NK-92 (cell line): ENCODE results near the gene WDR17.
"Not testable (repeated sequence)": the region's sequence is repeated elsewhere in the genome, so short reads cannot be mapped to it uniquely, and the experiment has no call there.

ENCODE experiments used
- DNase-seq: peaks from one replicate; lab custom pipeline; 2025; ENCODE audit not compliant: unreplicated experiment; lab: John Stamatoyannopoulos, UW

Gene WDR17

DNA sequence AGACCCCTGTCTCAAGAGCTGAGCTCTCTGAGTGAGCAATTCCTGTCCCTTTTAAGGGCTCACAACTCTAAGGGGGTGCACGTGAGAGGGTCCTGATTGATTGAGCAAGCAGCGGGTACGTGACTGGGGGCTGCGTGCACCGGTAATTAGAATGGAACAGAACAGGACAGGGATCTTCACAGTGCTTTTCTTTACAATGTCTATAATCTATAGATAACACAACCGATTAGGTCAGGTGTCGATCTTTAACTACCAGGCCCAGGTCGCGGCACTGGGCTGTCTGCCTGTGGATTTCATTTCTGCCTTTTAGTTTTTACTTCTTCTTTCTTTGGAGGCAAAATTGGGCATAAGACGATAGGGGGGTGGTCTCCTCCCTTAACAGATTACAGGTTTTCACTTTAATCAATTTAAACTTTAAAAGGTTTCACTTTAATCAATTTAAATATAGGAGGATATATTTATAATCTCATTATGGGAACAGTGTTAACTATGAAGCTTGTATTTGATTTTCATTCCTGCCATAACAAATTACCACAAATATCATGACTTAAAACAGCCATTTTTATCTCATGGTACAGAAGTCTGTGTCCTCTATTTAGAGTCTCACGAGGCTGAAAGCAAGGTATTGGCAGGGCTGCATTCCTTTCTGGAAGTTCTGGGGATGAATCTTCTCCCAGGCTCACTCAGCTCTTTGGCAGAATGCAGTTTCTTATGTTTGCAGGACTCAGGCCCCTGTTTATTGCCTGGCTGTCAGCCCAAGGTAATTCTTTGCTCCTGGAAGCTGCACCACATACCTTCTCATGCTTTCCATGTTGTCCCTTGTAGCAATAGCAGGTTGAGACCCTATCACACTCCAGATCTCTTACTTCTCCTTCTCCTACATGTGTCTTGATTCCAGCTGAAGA lies 124.5 kb downstream of the WDR17 start:
- no peak for DNase-seq

DNA sequence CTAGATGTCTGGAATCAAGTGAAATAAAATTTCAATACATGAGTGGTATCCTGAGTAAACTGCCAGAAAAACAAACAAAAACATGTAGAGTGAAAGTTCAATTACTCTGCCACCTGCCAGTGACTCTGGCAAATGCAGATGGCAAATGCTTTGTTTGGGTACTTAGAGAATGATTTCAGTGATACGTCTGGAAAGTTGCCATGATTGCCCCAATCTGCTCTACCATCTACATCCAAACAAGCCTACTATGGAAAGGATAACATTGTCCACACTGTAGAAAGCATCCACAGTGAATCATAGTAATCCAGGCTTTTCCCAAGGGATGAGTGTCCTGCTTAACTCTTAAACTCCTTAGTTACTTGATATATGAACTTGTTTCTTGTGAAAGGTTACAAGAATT lies 126.3 kb downstream of the WDR17 start:
- DNase-seq, result no peak

DNA sequence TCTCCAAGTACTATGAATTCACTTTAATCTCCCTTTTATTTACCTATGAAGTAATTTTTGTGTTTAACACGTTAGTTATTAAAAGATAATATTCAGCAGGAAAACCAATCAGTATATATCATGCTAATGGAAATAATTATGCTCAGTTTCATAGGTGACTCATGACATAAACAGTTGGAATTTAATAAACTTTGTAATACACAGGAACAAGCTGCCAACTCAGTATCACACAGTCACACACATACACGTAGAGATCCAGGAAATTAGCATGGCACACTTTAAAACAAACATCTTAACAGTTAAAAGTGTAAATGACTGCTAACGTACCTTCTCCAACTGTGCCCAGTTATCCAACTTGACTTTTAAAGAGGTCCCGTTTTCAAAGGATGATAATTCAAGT lies 127.5 kb downstream of the WDR17 start:
- no peak for DNase-seq

DNA sequence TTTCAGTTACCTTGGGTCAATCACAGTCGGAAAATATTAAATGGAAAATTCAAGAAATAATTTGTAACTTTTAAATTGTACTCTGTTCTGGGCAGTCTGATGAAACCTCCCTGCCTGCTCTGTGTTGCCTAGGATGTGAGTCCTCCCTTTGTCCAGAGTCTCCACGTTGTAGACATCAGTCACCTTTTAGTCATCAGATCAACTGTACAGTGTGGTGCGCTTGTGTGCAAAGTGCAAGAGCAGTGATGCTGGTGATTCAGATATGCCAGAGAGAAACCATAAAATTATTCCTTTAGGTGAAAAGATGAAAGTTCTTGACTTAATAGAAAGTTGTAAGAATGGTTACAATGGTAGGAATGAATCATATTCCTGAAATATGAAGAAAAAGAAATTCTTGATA lies 128.3 kb downstream of the WDR17 start:
- DNase-seq, result no peak

DNA sequence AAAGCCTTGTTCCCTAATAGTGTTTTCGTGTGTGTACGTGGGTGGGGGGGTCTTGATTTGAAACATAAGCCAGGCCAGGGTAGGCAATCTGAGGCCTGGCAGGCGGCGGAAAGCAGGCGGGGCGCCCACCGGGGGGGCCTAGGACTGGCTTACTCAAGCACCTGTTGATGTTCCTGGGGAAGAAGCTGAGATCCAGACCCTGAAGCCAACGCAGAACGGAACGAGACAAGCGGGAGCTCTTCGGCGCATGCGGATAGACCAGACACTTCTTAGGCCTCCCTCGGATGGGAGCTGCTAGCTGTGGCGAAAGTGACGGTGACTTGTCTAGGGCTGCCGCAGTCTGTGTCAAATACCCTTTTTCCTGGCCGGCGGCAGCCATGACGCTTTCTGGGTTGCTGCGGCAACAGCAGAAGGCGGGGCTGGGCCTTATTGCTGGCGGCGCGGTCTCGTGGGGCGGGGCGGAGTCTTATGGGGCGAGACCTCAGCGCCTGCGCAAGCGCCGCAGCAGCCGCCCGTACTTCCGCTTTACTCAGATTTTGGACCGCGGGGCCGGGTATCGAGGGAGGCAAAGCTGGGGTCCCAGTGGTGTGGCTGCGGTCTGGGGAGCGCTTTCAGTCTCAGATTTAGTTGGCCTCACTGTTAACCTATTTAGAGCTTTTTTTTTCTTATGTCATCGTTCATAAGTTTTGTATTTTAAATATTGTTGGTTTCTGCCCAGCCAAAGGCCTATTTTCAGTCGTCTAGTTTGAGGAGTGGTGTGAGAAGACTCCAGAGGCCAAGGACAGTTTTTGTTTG lies 129.7 kb downstream of the WDR17 start, which contains the start of gene SPATA4:
Gene SPATA4 (minus strand): TSS at position 402 of the 795 bp plus-strand sequence. CDS start 23 bp downstream, at position 379.
- DNase-seq, result peak; percentile 60

DNA sequence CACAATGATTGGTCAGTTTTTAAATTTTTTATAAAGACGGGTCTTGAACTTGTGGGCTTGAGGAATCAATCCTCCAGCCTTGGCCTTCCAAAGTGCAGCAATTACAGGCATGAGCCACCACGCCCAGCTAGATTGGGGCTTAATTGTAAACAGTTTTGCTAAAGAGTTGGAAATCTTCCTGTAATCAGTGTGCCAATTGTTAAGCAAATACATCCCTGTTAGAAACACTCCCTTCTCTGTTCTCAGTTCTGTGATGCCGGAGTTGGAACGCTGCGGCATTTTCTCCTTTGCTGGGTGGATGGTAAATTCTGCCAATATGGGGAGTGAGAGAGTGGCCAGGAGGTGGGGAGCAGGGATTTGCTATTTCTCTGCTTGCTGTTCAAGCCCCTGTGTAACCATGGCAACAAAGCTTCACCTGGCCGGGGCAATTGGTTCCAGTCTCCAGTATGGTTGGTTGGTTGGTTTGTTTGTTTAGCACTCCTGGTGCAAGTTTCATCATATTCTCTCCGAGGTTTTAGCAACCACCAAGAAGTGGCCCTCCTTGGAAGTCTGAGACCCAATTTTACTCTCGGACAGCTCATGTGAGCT lies 132.8 kb downstream of the WDR17 start:
- no peak for DNase-seq

DNA sequence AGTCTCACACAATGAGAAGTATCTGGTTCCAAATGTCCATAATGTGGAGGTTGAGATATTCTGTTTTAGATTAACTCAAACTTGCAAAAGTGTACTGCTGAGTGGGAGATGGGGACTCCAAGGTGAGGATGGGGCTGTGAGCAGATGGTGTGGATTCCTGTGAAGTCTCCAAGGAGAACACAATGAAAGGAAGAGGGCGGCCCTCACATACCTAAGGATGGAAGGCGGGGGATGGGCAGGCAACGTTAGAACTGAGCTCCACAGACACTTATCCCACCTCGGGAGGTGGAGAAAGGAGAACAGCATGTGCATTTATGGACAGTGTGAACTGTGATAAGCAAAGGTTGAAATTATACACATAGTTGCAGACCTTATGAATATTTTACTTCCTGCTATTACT lies 139.7 kb downstream of the WDR17 start:
- DNase-seq, result no peak

DNA sequence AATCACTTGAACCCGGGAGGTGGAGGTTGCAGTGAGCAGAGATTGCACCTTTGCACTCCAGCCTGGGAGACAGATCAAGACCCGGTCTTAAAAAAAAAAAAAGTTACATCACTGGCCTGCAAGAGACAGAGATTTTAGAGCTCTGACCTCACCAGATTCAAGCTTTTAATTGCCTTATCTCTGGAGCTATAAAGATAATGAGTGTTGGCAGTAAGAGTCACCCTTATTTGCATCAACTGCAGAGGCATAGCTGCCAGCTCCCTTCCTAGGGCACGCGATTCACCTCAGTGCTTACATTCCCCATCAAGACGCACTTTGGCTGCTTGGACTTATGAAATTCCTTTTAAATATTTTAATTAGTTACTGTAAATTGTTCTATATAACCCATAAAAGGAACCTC lies 142.2 kb downstream of the WDR17 start:
- no peak for DNase-seq

DNA sequence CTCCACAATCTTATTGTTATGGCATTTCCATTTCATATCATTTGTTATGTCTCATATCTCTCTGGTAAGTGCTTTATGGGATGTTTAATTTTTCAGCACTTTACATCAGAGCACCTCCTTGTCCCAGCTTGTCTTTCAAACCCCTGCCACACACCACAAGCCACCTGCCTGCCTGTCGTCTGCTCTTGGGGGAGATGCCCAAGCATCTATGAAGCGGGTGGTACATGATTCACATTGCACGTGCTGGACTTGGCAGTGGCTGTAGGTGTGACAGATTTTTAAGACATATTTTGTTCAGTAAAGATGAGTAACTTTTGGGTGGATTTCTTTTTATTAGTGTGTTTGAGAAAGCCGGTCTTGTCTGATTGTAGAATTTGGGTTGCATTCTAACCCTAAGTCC lies 143.9 kb downstream of the WDR17 start:
- DNase-seq, result no peak

DNA sequence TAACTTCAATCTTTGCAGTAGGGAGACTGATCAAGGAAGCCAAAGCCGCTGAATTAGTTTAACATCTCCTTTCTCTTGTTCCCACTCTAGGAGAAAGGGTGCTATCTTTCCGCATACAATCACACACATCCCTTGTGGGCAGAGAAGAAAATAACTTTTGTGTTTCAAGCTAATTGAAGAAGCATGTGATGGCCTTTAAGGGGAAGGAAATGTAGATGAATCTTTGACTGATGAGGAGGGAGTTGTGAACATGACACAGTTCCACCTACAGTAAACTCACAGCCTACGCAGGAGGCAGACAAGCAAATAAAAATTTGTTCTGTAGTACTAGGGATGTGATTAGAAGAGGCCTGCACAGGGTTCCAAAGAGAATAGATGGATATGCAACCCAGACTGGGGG lies 144.5 kb downstream of the WDR17 start:
- no peak for DNase-seq

DNA sequence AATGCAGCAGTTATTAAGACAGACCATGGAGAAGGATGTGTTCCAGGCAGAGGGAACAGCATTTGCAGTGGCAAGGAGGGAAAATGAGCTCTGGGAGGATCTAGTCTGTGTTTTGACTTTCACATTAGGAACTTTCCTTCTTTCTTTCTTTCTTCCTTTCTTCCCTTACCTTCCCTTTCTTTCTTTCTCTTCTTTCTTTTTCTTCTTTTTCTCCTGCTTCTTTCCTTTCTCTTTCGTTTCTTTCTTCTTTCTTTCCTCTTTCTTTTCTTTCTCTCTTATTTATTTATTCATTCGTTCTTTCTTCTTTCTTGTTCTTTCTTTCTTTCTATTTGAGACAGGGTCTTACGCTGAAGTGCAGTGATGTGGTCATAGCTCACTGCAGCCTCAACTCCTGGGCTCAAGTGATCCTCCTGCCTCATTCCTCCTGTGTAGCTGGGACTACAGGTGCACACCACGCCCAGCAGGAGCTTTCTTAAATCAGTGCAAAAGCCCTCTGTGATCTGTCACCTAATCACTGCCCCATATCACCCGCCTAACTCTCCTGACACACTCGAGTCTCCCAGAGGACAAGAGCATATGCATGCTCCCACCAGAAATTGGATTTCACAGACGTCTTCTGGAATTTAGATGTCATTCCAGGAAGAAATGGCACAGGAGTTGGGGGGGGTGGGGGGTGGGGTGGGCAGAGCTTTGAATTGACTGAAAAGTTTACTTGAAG lies 145.1 kb downstream of the WDR17 start:
- DNase-seq, result no peak

DNA sequence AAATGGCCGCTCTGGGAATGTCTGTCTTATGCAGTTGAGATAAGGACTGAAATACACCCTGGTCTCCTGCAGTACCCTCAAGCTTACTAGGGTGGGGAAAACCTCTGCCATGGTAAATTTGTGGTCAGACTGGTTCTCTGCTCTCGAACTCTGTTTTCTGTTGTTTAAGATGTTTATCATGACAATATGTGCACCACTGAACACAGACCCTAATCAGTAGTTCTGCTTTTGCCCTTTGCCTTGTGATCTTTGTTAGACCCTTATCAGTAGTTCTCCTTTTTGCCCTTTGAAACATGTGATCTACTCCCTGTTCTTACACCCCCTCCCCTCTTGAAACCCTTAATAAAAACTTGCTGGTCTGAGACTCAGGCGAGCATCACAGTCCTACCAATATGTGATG lies 146.7 kb downstream of the WDR17 start:
- DNase-seq, result not testable (repeated sequence)

DNA sequence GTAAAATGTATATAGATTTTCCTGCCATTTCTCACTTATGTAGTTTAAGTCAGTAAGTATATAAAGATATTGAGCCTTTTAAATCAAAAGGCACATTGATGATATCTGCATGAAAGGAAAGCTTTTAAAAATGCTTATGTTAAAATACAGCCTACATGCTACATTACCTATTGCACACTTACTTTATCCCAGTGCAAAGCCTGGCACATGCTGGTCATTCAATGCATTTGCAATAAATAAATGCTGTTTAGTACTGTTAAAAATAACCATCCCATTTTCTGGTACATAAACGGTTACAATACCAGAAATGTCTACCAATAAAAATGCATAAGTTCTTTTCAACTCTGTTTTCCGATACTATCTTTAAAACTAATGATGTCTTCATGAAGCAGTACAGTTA lies 151.9 kb downstream of the WDR17 start:
- DNase-seq, result no peak

DNA sequence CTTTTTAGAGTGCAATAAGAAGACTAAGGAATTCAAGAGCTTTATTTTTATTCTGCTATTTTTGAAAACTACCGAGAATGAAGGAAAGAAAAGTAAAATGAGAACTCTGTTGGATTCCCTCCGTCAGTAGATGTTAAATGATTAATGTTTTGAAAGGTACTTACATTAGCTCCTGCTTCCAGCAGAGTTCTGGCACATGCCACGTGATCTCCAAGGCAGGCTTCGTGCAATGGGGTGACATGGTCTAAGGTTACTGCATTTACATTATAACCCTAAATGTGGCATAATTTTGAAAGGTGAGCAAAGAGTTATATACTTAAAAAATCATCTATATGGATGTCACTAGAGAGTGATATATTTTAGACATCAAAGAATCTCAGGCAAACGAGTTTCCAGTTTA lies 156.5 kb downstream of the WDR17 start:
- DNase-seq, result no peak

DNA sequence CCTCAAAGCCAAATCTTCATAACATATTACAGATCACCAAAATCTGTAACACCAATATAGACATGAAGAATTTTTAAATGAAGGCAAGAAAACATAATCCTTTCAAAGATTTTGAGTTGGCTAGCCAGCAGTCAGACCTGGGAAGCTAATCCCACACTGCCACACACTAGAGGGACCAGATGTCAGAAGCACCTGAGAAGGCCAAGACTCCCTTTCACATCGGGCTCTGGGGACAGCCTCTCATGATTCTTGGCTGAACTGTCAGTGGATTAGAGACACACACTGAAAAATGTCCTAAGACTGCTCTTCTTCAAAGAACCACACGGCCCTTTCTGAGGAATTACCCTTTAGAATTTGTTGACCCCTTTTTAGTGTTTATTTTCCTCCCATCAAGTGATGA lies 157.9 kb downstream of the WDR17 start:
- no peak for DNase-seq

DNA sequence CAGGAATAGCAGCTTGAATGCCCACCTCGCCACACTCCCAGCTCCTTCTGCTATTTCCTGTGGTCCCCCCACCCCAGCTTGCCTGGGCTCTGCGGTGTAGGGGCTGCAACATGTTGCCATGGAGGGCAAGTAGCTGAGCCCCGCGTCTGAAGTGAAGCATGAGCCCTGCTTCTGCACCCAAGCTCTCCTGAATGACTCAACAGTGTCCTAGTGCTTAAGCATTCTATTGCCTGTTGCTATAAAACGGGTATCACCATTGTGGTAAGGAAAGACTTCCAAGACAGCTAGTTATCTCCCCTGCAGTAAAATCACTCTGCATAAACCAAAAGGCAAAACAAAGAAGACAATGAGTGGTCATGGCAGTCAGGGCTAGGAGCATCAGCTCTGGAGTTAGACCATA lies 161.1 kb downstream of the WDR17 start:
- no peak for DNase-seq

DNA sequence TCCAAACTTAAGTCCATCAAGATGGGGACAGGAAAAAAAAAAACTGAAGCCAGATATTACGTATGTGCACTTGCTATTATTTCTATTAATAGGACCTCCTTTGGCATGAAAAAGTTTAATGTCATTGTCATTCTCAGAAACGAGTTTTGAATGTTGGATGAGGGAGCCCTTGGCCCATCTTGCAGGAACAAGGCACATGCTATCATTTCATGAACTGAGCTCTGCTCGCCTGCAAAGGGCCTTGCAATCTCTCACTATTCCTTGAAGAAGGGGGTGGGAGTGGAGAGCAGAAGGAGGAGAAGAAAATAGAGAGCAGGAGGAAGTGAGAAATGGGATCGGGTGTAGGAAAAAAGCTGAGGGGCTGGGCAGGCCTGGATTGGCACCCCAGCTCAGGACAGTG lies 164.0 kb downstream of the WDR17 start:
- no peak for DNase-seq
